Measurements from ENCODE around the gene SLC47A2.

GRCh38 chr17:19648475-19649273 lies 67.7 kb downstream of the SLC47A2 start, which contains the start of gene ALDH3A2:
- TF ChIP-seq POLR2AphosphoS5 (IDR thresholded peaks at IDR 0.05; ENCODE audit: low read depth, low read length) = peak; percentile 87
- TF ChIP-seq FOXP2 (optimal IDR thresholded peaks at IDR 0.05; ENCODE audit: borderline replicate concordance, extremely low read depth, extremely low read length, insufficient read depth) = peak; percentile 27
- TF ChIP-seq, protein P1, sequence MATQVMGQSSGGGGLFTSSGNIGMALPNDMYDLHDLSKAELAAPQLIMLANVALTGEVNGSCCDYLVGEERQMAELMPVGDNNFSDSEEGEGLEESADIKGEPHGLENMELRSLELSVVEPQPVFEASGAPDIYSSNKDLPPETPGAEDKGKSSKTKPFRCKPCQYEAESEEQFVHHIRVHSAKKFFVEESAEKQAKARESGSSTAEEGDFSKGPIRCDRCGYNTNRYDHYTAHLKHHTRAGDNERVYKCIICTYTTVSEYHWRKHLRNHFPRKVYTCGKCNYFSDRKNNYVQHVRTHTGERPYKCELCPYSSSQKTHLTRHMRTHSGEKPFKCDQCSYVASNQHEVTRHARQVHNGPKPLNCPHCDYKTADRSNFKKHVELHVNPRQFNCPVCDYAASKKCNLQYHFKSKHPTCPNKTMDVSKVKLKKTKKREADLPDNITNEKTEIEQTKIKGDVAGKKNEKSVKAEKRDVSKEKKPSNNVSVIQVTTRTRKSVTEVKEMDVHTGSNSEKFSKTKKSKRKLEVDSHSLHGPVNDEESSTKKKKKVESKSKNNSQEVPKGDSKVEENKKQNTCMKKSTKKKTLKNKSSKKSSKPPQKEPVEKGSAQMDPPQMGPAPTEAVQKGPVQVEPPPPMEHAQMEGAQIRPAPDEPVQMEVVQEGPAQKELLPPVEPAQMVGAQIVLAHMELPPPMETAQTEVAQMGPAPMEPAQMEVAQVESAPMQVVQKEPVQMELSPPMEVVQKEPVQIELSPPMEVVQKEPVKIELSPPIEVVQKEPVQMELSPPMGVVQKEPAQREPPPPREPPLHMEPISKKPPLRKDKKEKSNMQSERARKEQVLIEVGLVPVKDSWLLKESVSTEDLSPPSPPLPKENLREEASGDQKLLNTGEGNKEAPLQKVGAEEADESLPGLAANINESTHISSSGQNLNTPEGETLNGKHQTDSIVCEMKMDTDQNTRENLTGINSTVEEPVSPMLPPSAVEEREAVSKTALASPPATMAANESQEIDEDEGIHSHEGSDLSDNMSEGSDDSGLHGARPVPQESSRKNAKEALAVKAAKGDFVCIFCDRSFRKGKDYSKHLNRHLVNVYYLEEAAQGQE (IDR thresholded peaks at IDR 0.05; ENCODE audit: insufficient read depth in 1 of 2, low read depth in 2 of 2, low read length in 2 of 2) = 0 out of 4 replicates have a peak, but pooled peaks of 1 of the 2 experiments have one; percentile 10
- TF ChIP-seq SIN3A (IDR thresholded peaks at IDR 0.05; ENCODE audit: borderline replicate concordance, insufficient read depth, low read length) = no peak
- peak; percentile 54; the same call in 1 of the 2 replicates for TF ChIP-seq TAF1 (IDR thresholded peaks at IDR 0.05; ENCODE audit: borderline replicate concordance, insufficient read depth, low read length)

Data from PFSK-1 (cell line).